K562 (cell line): ENCODE data around the gene AP2A2. TPM values are rescaled to one million over a fixed set of nuclear protein-coding genes. Genes with fewer than 3 reads are reported as not detected.

Experiments
- ATAC-seq: fragments of 200-7000 bp; cut with Tn5 transposase; 3 replicates; pipeline ENCODE4 v1.9.1; 2020; ENCODE audit warnings: moderate library complexity
- BruUV-seq: library from RNA; stranded (reverse); fragments of 400-500 nt; replicated peaks from 2 replicates; lab custom pipeline; 2021; lab: Mats Ljungman, UMichigan
- CTCF ChIA-PET: fragments of 300-600 bp; formaldehyde crosslinking; extraction: SDS; loops from one replicate; lab custom pipeline; 2021; ENCODE audit warnings: low intra/inter-chr PET ratio; lab: Yijun Ruan, JAX
- POLR2A ChIA-PET: fragments of 300-600, 350-650 bp; sonication (Branson Sonifier 250); formaldehyde crosslinking; extraction: SDS; loops from one replicate; lab custom pipeline; 2021; ENCODE audit warnings: antibody characterized with exemption, inconsistent platforms; lab: Yijun Ruan, JAX
- DNase-seq, 4 experiments: peaks; one replicate each; pipeline versions ENCODE4 v3.0.0 to v3.0.0-alpha.2; 2011 to 2018; ENCODE audit warnings: low spot score in 3 of 4, mixed read lengths in 3 of 4; ENCODE audit errors: extremely low read depth in 1 of 4
- FAIRE-seq: peaks from 2 replicates; lab custom pipeline; 2011; peaks lifted over from hg19 to GRCh38; lab: Jason Lieb, UNC
- H2AFZ ChIP-seq: 2 replicates; pipeline ENCODE4 v1.6.0; 2011; ENCODE audit warnings: low read depth, low read length, control low read depth, inconsistent platforms
- H3K27ac ChIP-seq: fragments of 200-600 bp; 3 replicates; pipeline ENCODE4 v1.8.0; 2011; ENCODE audit warnings: low read depth, mild to moderate bottlenecking, control low read depth, inconsistent platforms, low read length, moderate library complexity, mixed read lengths; ENCODE audit errors: extremely low read depth
- H3K27me3 ChIP-seq, 2 experiments: fragments of 300-600 bp in 1 of 2; 2 replicates in 1 of 2; 3 replicates in 1 of 2; pipeline versions ENCODE4 v1.6.0 to v1.8.0; 2011; ENCODE audit warnings: inconsistent platforms in 2 of 2, low read length in 2 of 2, mild to moderate bottlenecking in 1 of 2, mixed read lengths in 1 of 2, moderate library complexity in 1 of 2; ENCODE audit not compliant: control insufficient read depth in 2 of 2, insufficient read depth in 2 of 2
- H3K36me3 ChIP-seq: fragments of 300-600 bp; 3 replicates; pipeline ENCODE4 v1.8.0; 2011; ENCODE audit warnings: mild to moderate bottlenecking, low read length, inconsistent platforms; ENCODE audit not compliant: control insufficient read depth, insufficient read depth
- H3K4me1 ChIP-seq, 2 experiments: fragments of 200-600 bp in 1 of 2; replicated peaks in 1 of 2; 2 replicates in 1 of 2; 3 replicates in 1 of 2; pipeline versions ENCODE4 v1.5.1 to v1.8.0; 2011; ENCODE audit warnings: inconsistent platforms in 2 of 2, low read length in 2 of 2, mild to moderate bottlenecking in 1 of 2, mixed read lengths in 1 of 2, moderate library complexity in 1 of 2; ENCODE audit not compliant: control insufficient read depth in 2 of 2, insufficient read depth in 2 of 2
- H3K4me2 ChIP-seq: 2 replicates; pipeline ENCODE4 v1.6.1; 2011; ENCODE audit warnings: low read length, control low read depth, inconsistent platforms, mixed read lengths; ENCODE audit not compliant: insufficient read depth
- H3K4me3 ChIP-seq: fragments of 200-600 bp; sonication (generic), shearing (Covaris generic); 2 replicates; pipeline ENCODE4 v1.5.1; 2016; ENCODE audit warnings: control low read depth, inconsistent platforms
- H3K79me2 ChIP-seq: fragments of 200-600 bp; 3 replicates; pipeline ENCODE4 v1.8.0; 2011; ENCODE audit warnings: low read length, inconsistent platforms; ENCODE audit not compliant: control insufficient read depth, insufficient read depth
- H3K9ac ChIP-seq, 2 experiments: 2 replicates each; pipeline versions ENCODE4 v1.6.0 to v1.6.1; 2011; ENCODE audit warnings: low read depth in 2 of 2, low read length in 2 of 2, control low read depth in 1 of 2, inconsistent platforms in 1 of 2, mild to moderate bottlenecking in 1 of 2, mixed read lengths in 1 of 2; ENCODE audit not compliant: insufficient read depth in 1 of 2
- H3K9me1 ChIP-seq: one replicate; pipeline ENCODE4 v1.6.0; 2011; ENCODE audit warnings: inconsistent platforms, mild to moderate bottlenecking, low read length, moderate library complexity; ENCODE audit not compliant: control insufficient read depth, insufficient read depth
- H3K9me3 ChIP-seq: replicated peaks from 2 replicates; pipeline ENCODE4 v1.5.1; 2011; ENCODE audit warnings: low read depth, low read length, inconsistent platforms; ENCODE audit not compliant: control insufficient read depth, insufficient read depth
- H4K20me1 ChIP-seq: replicated peaks from 2 replicates; pipeline ENCODE4 v1.6.1; 2011; ENCODE audit warnings: low read length, inconsistent platforms, mixed read lengths; ENCODE audit not compliant: control insufficient read depth, insufficient read depth
- ATF3 ChIP-seq, 2 experiments: fragments of 450-650 bp in 1 of 2; sonication (generic) in 1 of 2; formaldehyde crosslinking in 1 of 2; IDR thresholded peaks in 1 of 2; conservative IDR thresholded peaks in 1 of 2; 2 replicates each; pipeline versions ENCODE4 v1.6.1 to v1.8.1; 2016 to 2023; ENCODE audit warnings: mild to moderate bottlenecking in 2 of 2, moderate library complexity in 2 of 2, inconsistent platforms in 1 of 2, missing genetic modification reagents in 1 of 2
- C11orf30 ChIP-seq: fragments of 450-650 bp; IDR thresholded peaks from 2 replicates; pipeline ENCODE4 v1.6.1; 2016; ENCODE audit warnings: low read depth, mild to moderate bottlenecking
- ELF4 ChIP-seq: fragments of 450-650 bp; formaldehyde crosslinking; IDR thresholded peaks from 2 replicates; pipeline ENCODE4 v1.4.0; 2022; ENCODE audit warnings: missing genetic modification characterization
- GMEB1 ChIP-seq: fragments of 250-450 bp; sonication (Bioruptor Pico); IDR thresholded peaks from 2 replicates; pipeline ENCODE4 v1.4.0; 2020; ENCODE audit warnings: mild to moderate bottlenecking
- MYNN ChIP-seq, 2 experiments: sonication (generic); formaldehyde crosslinking in 1 of 2; IDR thresholded peaks; 2 replicates each; pipeline versions ENCODE4 v1.5.0 to v1.6.1; 2016 to 2020; ENCODE audit warnings: antibody characterized with exemption in 1 of 2, missing genetic modification reagents in 1 of 2
- THAP12 ChIP-seq: fragments of 250-450 bp; sonication (Bioruptor Pico); IDR thresholded peaks from 2 replicates; pipeline ENCODE4 v1.9.0; 2021; ENCODE audit warnings: mild to moderate bottlenecking, inconsistent platforms
- XRCC5 ChIP-seq: fragments of 200-400 bp; formaldehyde crosslinking; IDR thresholded peaks from 2 replicates; pipeline ENCODE4 v1.6.1; 2017; ENCODE audit warnings: low read depth, mild to moderate bottlenecking, low read length
- ZNF175 ChIP-seq: fragments of 200-800 bp; sonication (Bioruptor generic); IDR thresholded peaks from 2 replicates; pipeline ENCODE4 v1.6.1; 2016; ENCODE audit warnings: low read depth, mild to moderate bottlenecking, missing genetic modification characterization, missing compliant biosample characterization
- ZNF586 ChIP-seq: fragments of 450-650 bp; formaldehyde crosslinking; conservative IDR thresholded peaks from 2 replicates; pipeline ENCODE4 v1.4.0; 2020; ENCODE audit warnings: mild to moderate bottlenecking, moderate library complexity
- ZZZ3 ChIP-seq: fragments of 450-650 bp; IDR thresholded peaks from 2 replicates; pipeline ENCODE4 v1.6.1; 2016; ENCODE audit warnings: antibody characterized with exemption, mild to moderate bottlenecking, moderate library complexity
- WGBS: fragments of 100-300 bp; shearing (Covaris generic); methylation state at CpG from one replicate; pipeline ENCODE4 v1.1.6; 2016; ENCODE audit warnings: low coverage, mixed read lengths; ENCODE audit not compliant: insufficient coverage; ENCODE audit errors: missing lambda C conversion rate; 5-methylcytosine and 5-hydroxymethylcytosine counted together
- in situ Hi-C: fragments of 300-500 bp; cut with MboI; formaldehyde crosslinking; loops from 4 replicates; pipeline ENCODE4 v1.15.0; 2018; ENCODE audit warnings: inconsistent platforms, mixed read lengths
- intact Hi-C: fragments of 100-400 bp; cut with micrococcal nuclease; formaldehyde crosslinking; loops from 2 replicates; pipeline ENCODE4 v1.14.2; 2022
- polyA plus RNA-seq, 8 experiments: library from polyadenylated mRNA; depleted of rRNA in 4 of 8; stranded (reverse) in 5 of 8; unstranded in 3 of 8; fragments of >200 nt; fragmentation: Nextera tagmentation in 2 of 8; fragmentation: Illumina TruSeq in 1 of 8; extraction: Ambion mirVana in 2 of 8; extraction: Trizol in 1 of 8; gene quantifications; 2 replicates each; pipeline versions ENCODE4 v1.2.1 to v1.2.3, GENCODE V29; 2011 to 2014; ENCODE audit warnings: inconsistent platforms in 1 of 8, missing spikeins in 1 of 8
- total RNA-seq, 7 experiments: library from RNA; depleted of rRNA in 6 of 7; stranded (reverse); fragments of >200 nt in 6 of 7; fragmentation: Illumina TruSeq in 2 of 7; extraction: Trizol in 2 of 7; gene quantifications; 2 replicates each; pipeline versions ENCODE4 v1.2.1 to v1.2.3, GENCODE V29; 2011 to 2021; ENCODE audit warnings: low replicate concordance in 1 of 7

The AP2A2 gene
- total and polyA plus RNA-seq, 9 of the 15 experiments (the other 6 are each of a cell fraction or from before 2014, with no cell fraction given), result 0.69 to 41.7 (median 15.2) TPM

- H3K27me3 ChIP-seq, result peaks cover 29 to 81% of the 10 kb centered on the region in 2 experiments
- peak overlapping the region in 1 of 2 experiments; percentile 26; a peak in 1 of 4 replicates for H3K9ac ChIP-seq
- WGBS, result 7% methylated on average over 13 of the region's 13 CpGs
- H3K9me1 ChIP-seq, result no peaks in the 10 kb centered on the region
- no peak overlapping the region for H2AFZ ChIP-seq
- no TSS peak for BruUV-seq
- FAIRE-seq (no peak), ATAC-seq (no peak), DNase-seq (no peak)
- H3K4me3 ChIP-seq, result no peak overlapping the region
- in situ Hi-C loops (no loop called here), intact Hi-C loops (loop anchor here (5.0 kb wide), 1 partner anchor 142 kb away; no protein-coding TSS in a partner anchor)
- no peak overlapping the region for H3K4me2 ChIP-seq
- no peak for TF ChIP-seq C11orf30
- no peak for TF ChIP-seq GMEB1
- no peak for TF ChIP-seq ZNF175 (CRISPR knock-in tag)
- no peak for TF ChIP-seq THAP12 (CRISPR knock-in tag)
- no peak for TF ChIP-seq ZNF586
- no peak for TF ChIP-seq ATF3 (IDR thresholded peaks at IDR 0.05)
- no peak for TF ChIP-seq ATF3 (CRISPR knock-in tag; conservative IDR thresholded peaks at IDR 0.05)
- no peak for TF ChIP-seq MYNN (IDR thresholded peaks at IDR 0.05)
- no peak for TF ChIP-seq MYNN (CRISPR knock-in tag; IDR thresholded peaks at IDR 0.05)
- TF ChIP-seq ZZZ3, result no peak
- no peak for TF ChIP-seq XRCC5
- TF ChIP-seq ELF4 (CRISPR knock-in tag), result no peak
- no peaks in the 10 kb centered on the region for H3K36me3 ChIP-seq
- H3K79me2 ChIP-seq, result no peaks in the 10 kb centered on the region
- no peaks in the 10 kb centered on the region for H3K9me3 ChIP-seq
- no peak overlapping the region for H3K27ac ChIP-seq
- POLR2A ChIA-PET, result no interaction called here
- CTCF ChIA-PET, result no interaction called here
- H4K20me1 ChIP-seq, result peaks cover 13% of the 10 kb centered on the region; the same call in 1 of the 2 replicates
- H3K4me1 ChIP-seq, result peaks cover 0 to 47% of the 10 kb centered on the region in 2 experiments; a peak in 3 of 5 replicates
These were observed 123.8 kb downstream of the AP2A2 start for GRCh38 chr11:1049431-1049891.
